Bone marrow (tissue), 2 donors: ENCODE results near the gene F11.
"Not testable (repeated sequence)": the region's sequence is repeated elsewhere in the genome, so short reads cannot be mapped to it uniquely, and the experiment has no call there.

Experiments
- DNase-seq, 2 donors: peaks; one replicate each; lab custom pipeline; 2025; lab: John Stamatoyannopoulos, UW

F11 gene

GRCh38 chr4:186298031-186298647 lies 32.1 kb downstream of the F11 start:
- DNase-seq = no peak

- no peak for DNase-seq
Measured at GRCh38 chr4:186299291-186299690, 33.3 kb downstream of the F11 start.

- DNase-seq = no peak
Measured at GRCh38 chr4:186300659-186301390, 34.8 kb downstream of the F11 start.

- DNase-seq = no peak
Measured at GRCh38 chr4:186304216-186304615, 38.2 kb downstream of the F11 start.

GRCh38 chr4:186304866-186305505 lies 39.0 kb downstream of the F11 start:
- DNase-seq = no peak

GRCh38 chr4:186307497-186307896 lies 41.5 kb downstream of the F11 start:
- DNase-seq = no peak

- no peak for DNase-seq
Measured at GRCh38 chr4:186307916-186308315, 41.9 kb downstream of the F11 start.

GRCh38 chr4:186318481-186318880 lies 52.5 kb downstream of the F11 start:
- no peak for DNase-seq

GRCh38 chr4:186324660-186325059 lies 58.7 kb downstream of the F11 start:
- DNase-seq = not testable (repeated sequence)

GRCh38 chr4:186326391-186326790 lies 60.4 kb downstream of the F11 start:
- no peak for DNase-seq

- DNase-seq = no peak
Measured at GRCh38 chr4:186329372-186329771, 63.4 kb downstream of the F11 start.

- no peak for DNase-seq
Measured at GRCh38 chr4:186330368-186330767, 64.4 kb downstream of the F11 start.

- no peak for DNase-seq
Measured at GRCh38 chr4:186335793-186336192, 69.8 kb downstream of the F11 start.
